Measurements from ENCODE around the gene PPTC7.
"Not testable (repeated sequence)": the region's sequence is repeated elsewhere in the genome, so short reads cannot be mapped to it uniquely, and the experiment has no call there.

The PPTC7 gene

DNA sequence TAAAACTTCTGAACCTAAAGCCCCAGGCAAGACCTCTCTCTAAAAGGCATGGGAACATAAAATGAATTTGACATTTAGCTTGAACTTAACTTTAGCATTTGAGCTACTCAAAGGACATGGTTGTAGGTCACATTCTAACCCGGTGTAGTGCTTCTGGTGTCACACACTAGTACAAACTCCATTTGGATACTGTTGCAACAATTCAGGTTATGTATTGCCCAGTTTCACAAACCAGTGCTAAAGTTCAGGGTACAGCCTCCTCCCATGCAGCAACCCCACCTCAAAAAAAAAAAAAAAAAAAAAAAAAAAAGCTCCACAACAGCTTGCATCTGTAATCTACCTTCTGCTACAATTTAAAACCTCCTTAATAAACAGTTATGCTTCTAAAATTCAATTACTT, 7.8 kb downstream of the PPTC7 start:
- H3K27me3 Mint-ChIP-seq = no peaks in the 10 kb centered on the region
- peaks cover 6% of the 10 kb centered on the region for H3K9me3 Mint-ChIP-seq
- peak overlapping the region; percentile 80 for H3K27ac Mint-ChIP-seq
- peaks cover 47% of the 10 kb centered on the region for H3K36me3 Mint-ChIP-seq (ENCODE audit: low read depth)
- peak overlapping the region; percentile 45 for H3K4me3 Mint-ChIP-seq
- peaks cover 74% of the 10 kb centered on the region for H3K4me1 Mint-ChIP-seq (ENCODE audit: low read depth)

DNA sequence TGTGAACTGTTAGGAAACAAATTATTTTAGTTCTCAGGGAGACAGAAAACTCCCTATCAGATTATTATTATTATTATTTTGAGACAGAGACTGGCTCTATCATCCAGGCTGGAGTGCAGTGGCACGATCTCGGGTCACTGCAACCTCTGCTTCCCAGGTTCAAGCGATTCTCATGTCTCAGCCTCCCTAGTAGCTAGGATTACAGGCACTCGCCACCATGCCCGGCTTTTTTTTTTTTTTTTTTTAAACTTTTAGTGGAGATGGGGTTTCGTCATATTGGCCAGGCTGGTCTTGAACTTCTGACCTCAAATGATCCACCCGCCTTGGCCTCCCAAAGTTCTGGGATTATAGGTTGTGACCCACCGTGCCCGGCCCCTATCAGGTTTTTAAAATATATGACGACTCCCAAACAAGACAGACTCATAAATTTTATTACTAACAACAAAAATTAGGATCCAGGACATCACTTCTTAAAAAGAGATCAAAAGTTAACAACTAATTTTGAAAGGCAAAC, 8.3 kb downstream of the PPTC7 start:
- H3K27ac Mint-ChIP-seq = peak overlapping the region; percentile 80
- H3K36me3 Mint-ChIP-seq (ENCODE audit: low read depth) = peaks cover 44% of the 10 kb centered on the region
- peak overlapping the region; percentile 45 for H3K4me3 Mint-ChIP-seq
- not testable (repeated sequence) for H3K9me3 Mint-ChIP-seq, H3K27me3 Mint-ChIP-seq
- peaks cover 71% of the 10 kb centered on the region for H3K4me1 Mint-ChIP-seq (ENCODE audit: low read depth)

DNA sequence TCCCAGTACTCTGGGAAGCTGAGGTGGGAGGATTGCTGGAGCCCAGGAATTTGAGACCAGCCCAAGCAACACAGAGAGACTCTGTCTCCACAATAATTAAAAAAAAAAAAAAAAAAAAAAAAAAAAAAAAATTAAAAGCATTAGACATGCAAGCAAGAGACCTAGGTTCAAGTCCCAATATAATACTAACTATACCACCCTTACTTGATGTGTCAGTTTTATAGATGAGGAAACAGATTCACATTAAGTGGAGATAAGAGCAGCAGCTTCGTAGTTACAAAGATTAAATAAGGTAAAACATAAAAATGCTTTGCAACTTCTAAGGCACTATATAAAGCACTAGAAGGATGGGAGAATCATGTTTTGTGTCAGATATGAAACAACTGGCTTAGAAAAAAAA, 9.1 kb downstream of the PPTC7 start:
- Mint-ChIP-seq H3K4me1 (ENCODE audit: low read depth) (peaks cover 69% of the 10 kb centered on the region), H3K4me3 (no peak overlapping the region), H3K27me3 (no peaks in the 10 kb centered on the region), H3K9me3 (peaks cover 6% of the 10 kb centered on the region), H3K27ac (no peak overlapping the region), H3K36me3 (ENCODE audit: low read depth) (peaks cover 42% of the 10 kb centered on the region)

DNA sequence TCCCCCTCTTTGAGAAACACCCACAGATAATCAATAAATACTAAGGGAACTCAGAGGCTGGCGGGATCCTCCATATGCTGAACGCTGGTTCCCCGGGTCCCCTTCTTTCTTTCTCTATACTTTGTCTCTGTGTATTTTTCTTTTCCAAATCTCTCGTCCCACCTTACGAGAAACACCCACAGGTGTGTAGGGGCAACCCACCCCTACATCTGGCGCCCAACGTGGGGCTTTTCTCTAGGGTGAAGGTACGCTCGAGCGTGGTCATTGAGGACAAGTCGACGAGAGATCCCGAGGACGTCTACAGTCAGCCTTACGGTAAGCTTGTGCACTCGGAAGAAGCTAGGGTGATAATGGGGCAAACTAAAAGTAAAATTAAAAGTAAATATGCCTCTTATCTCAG, 12.3 kb downstream of the PPTC7 start:
- H3K4me3 Mint-ChIP-seq, H3K27ac Mint-ChIP-seq, H3K9me3 Mint-ChIP-seq, H3K27me3 Mint-ChIP-seq: not testable (repeated sequence)
- Mint-ChIP-seq H3K4me1 (ENCODE audit: low read depth) (peaks cover 65% of the 10 kb centered on the region), H3K36me3 (ENCODE audit: low read depth) (peaks cover 36% of the 10 kb centered on the region)

DNA sequence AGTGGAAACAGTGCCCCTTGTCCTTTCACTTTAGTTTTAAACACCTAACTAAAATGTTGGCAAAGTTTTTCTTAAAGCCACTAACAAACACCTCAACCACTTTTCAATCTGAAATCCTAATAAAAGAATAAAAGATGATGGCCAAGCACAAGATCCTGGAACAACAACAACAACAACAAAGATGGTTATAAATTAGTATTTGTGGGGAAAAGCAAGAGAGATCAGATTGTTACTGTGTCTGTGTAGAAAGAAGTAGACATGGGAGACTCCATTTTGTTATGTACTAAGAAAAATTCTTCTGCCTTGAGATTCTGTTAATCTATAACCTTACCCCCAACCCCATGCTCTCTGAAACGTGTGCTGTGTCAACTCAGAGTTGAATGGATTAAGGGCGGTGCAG, 13.3 kb downstream of the PPTC7 start:
- peaks cover 36% of the 10 kb centered on the region for H3K36me3 Mint-ChIP-seq (ENCODE audit: low read depth)
- peak overlapping the region; percentile 75 for H3K27ac Mint-ChIP-seq
- H3K4me1 Mint-ChIP-seq (ENCODE audit: low read depth) = peaks cover 64% of the 10 kb centered on the region
- not testable (repeated sequence) for H3K9me3 Mint-ChIP-seq, H3K4me3 Mint-ChIP-seq, H3K27me3 Mint-ChIP-seq

GRCh38 chr12:110568752-110569151, 14.4 kb downstream of the PPTC7 start:
- Mint-ChIP-seq H3K9me3 (peaks cover 6% of the 10 kb centered on the region), H3K27me3 (no peaks in the 10 kb centered on the region), H3K4me1 (ENCODE audit: low read depth) (peaks cover 64% of the 10 kb centered on the region), H3K27ac (no peak overlapping the region), H3K4me3 (no peak overlapping the region), H3K36me3 (ENCODE audit: low read depth) (peaks cover 36% of the 10 kb centered on the region)

DNA sequence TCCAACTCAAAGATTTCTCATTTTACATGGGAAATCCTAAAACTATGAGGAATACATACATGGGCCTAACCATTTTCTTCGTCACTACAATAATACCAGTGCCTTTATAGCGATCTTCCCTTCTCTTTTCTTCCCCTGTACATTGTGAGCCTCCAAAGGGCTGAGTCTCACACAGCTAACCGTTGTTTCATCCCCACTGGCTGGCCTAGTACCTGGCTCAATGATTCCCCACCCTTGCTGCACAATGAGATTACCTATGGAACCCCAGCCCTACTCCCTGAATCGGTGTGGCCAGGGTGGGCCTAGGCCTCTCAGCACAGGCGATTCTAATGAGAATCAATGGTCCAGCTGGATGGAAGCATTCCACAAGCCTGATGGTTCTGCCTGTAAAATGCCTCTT, 16.1 kb downstream of the PPTC7 start:
- Mint-ChIP-seq H3K4me3 (no peak overlapping the region), H3K9me3 (peaks cover 6% of the 10 kb centered on the region), H3K27me3 (no peaks in the 10 kb centered on the region), H3K27ac (peak overlapping the region; percentile 75), H3K4me1 (ENCODE audit: low read depth) (peaks cover 71% of the 10 kb centered on the region), H3K36me3 (ENCODE audit: low read depth) (peaks cover 24% of the 10 kb centered on the region)

DNA sequence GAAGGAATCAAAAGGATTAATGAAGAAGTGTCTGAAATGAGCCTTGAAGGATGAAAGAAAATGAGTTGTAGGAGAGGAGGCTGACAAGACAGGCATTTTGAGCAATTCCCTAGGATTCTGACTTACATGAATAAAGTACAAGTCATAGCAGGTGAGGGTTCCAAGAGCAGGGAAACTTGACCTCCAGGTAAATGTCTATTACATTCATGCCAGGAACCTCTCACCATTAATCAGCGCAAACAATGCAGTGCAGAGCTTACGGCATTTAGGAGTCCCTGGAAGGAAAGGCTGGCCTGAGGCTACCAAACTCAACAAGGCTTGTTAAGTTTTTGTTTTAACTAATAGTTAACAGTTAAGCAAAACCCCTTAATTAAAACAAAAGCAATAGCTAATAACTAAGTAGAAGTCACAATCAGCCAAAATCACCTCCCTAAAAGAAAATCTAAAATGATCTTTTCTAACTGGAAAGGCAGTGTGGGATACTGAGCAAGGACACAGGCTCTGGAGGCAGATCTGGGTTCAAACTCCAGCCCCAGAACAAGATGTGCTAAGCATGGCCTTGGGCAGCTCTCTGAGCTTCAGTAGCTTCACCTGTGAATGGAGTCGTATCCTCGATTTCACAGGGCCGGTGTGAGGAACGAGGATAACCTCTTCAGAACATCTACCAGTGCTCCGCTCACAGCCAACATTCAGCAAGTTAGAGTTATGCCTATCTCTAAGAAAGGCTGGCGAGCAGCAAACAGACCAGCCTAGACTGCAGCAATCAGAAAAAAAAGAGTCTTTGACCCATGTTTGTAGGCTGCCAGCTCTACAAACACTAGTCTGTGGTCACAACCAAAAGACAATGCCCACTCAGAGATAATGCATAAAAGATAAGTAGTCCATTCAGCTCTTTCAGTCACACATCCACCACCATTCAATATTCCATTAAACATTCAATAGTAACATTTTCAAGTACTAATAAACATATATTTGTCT, 16.9 kb downstream of the PPTC7 start:
- peaks cover 80% of the 10 kb centered on the region for H3K4me1 Mint-ChIP-seq (ENCODE audit: low read depth)
- H3K36me3 Mint-ChIP-seq (ENCODE audit: low read depth) = peaks cover 16% of the 10 kb centered on the region
- H3K27me3 Mint-ChIP-seq = no peaks in the 10 kb centered on the region
- peak overlapping the region; percentile 75 for H3K27ac Mint-ChIP-seq
- H3K4me3 Mint-ChIP-seq = no peak overlapping the region
- H3K9me3 Mint-ChIP-seq = no peaks in the 10 kb centered on the region

DNA sequence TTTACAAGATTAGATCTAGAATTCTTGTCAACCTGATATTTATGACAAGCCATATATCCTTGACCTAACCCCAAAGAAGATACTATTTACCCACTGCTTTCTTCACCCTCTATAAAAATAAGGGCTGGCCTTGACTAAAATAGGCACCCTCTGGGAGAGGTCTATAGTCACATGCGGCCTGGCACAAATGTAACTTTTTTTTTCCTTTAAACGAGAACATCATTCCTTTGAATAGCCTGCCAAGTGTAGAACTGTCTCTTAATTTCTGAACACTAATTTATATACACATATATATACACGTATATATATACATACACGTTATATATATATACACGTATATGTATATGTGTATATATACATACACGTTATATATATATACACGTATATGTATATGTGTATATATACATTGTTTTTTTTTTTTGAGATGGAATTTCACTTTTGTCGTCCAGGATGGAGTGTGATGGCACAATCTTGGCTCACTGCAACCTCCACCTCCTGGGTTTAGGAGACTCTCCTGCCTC, 18.6 kb downstream of the PPTC7 start:
- H3K4me3 Mint-ChIP-seq = no peak overlapping the region
- no peak overlapping the region for H3K27ac Mint-ChIP-seq
- H3K27me3 Mint-ChIP-seq = no peaks in the 10 kb centered on the region
- no peaks in the 10 kb centered on the region for H3K9me3 Mint-ChIP-seq
- H3K4me1 Mint-ChIP-seq (ENCODE audit: low read depth) = peaks cover 87% of the 10 kb centered on the region
- peaks cover 16% of the 10 kb centered on the region for H3K36me3 Mint-ChIP-seq (ENCODE audit: low read depth)

DNA sequence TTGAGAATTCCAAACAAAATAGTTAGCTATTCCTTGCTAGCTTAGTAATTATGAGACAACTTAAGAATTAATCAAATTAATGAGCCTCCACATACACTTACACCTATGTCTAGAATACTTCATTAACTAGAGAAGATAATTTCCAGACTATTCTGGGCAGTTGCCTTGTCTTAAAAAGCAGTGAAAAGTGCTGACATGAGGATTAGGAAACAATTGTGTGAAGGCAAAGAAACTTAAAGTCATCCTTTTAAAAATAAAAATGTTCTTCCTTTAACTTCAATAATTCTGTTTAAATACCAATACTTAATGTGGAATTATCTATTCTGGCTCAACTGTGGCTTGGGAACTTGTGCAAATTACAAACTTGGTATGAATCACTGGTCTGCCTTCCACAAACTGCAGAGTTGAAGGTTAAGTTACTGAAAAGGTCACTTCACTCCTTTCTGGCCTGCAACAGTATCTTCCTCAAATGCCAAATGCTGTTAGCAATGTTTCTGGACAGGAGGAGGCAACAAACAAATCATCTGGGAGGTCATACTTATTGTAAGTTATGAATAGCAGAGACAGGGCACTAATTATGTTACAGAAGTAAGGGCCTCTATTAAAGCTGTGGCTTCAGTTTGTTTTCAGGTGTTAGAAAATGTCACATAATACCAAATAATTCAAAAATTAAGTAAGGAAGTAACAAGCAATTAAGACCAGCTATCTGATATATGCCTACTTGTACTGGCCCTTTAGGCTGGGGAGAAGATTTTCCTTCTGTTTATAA, 19.2 kb downstream of the PPTC7 start:
- peaks cover 14% of the 10 kb centered on the region for H3K36me3 Mint-ChIP-seq (ENCODE audit: low read depth)
- peak overlapping the region; percentile 69 for H3K27ac Mint-ChIP-seq
- H3K9me3 Mint-ChIP-seq = no peaks in the 10 kb centered on the region
- H3K4me1 Mint-ChIP-seq (ENCODE audit: low read depth) = peaks cover 84% of the 10 kb centered on the region
- H3K4me3 Mint-ChIP-seq = peak overlapping the region; percentile 33
- H3K27me3 Mint-ChIP-seq = no peaks in the 10 kb centered on the region

GRCh38 chr12:110562386-110562785, 20.7 kb downstream of the PPTC7 start:
- Mint-ChIP-seq H3K4me1 (ENCODE audit: low read depth) (peaks cover 83% of the 10 kb centered on the region), H3K36me3 (ENCODE audit: low read depth) (peaks cover 23% of the 10 kb centered on the region), H3K9me3 (peaks cover 11% of the 10 kb centered on the region), H3K27ac (peak overlapping the region; percentile 78), H3K4me3 (peak overlapping the region; percentile 49)
- H3K27me3 Mint-ChIP-seq = not testable (repeated sequence)

DNA sequence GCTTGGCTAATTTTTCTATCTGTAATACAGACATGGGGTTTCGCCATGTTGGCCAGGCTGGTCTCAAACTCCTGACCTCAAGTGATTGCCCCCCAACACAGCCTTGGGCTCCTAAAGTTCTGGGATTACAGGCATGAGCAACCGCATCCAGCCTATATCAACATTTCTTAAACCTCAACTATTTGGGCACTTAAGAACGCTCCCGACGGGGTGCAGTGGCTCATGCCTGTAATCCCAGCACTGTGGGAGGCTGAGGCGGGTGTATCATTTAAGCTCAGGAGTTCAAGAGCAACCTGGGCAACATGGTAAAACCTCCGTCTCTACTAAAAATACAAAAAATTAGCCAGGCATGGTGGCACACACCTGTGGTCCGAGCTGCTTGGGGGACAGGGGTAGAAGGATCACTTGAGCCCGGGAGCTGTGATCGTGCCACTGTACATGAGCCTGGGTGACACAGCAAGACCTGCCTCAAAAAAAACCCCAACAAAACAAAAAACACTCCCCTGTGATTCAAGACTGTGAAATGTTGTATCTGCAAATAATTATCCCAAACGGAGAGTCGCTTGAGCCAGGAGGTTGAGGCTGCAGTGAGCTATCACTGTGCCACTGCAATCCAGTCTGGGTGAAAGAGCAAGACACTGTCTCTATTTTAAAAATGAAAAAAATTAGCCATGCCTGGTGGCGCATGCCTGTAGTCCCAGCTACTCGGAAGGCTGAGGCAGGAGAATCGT, 21.5 kb downstream of the PPTC7 start:
- H3K4me1 Mint-ChIP-seq (ENCODE audit: low read depth) = peaks cover 80% of the 10 kb centered on the region
- peak overlapping the region; percentile 89 for H3K27ac Mint-ChIP-seq
- H3K27me3 Mint-ChIP-seq = no peaks in the 10 kb centered on the region
- peaks cover 11% of the 10 kb centered on the region for H3K9me3 Mint-ChIP-seq
- H3K4me3 Mint-ChIP-seq = peak overlapping the region; percentile 13
- peaks cover 24% of the 10 kb centered on the region for H3K36me3 Mint-ChIP-seq (ENCODE audit: low read depth)

DNA sequence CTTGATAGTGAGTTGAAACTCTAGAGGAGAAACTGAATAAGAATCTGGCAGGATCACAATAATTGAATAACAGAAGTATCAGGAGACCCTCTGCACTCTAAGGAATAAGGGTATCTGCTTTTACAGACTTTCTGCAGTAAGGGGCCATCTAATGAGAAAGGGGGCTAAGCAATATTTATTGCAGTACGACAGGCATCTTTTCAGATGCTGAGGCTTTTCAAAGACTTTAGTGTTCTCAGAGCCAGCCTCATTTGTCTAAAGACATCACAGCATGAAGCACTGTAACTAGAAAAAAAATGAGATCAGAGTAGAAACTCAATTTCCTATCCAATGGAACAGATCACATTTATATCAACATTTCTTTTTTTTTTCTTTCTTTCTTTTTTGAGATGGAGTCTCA, 22.2 kb downstream of the PPTC7 start:
- H3K4me3 Mint-ChIP-seq = peak overlapping the region; percentile 25
- H3K9me3 Mint-ChIP-seq = peaks cover 11% of the 10 kb centered on the region
- peaks cover 80% of the 10 kb centered on the region for H3K4me1 Mint-ChIP-seq (ENCODE audit: low read depth)
- H3K27ac Mint-ChIP-seq = peak overlapping the region; percentile 36
- H3K36me3 Mint-ChIP-seq (ENCODE audit: low read depth) = peaks cover 24% of the 10 kb centered on the region
- no peaks in the 10 kb centered on the region for H3K27me3 Mint-ChIP-seq

DNA sequence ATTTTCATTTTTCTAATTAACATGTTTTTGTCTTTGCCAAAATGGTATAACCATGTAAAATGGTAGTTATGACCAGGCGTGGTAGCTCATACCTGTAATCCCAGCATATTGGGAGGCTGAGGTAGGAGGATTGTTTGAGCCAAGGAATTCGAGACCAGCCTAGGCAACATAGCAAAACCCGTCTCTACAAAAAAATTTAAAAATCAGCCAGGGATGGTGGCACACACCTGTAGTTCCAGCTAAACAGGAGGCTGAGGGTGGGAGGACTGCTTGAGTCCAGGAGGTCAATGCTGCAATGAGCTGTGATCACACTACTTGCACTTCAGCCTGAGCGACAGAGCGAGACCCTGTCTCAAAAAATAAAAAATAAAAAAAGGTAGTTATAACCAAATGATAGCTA, 23.1 kb downstream of the PPTC7 start:
- Mint-ChIP-seq H3K27ac (no peak overlapping the region), H3K27me3 (no peaks in the 10 kb centered on the region), H3K9me3 (peaks cover 11% of the 10 kb centered on the region), H3K4me3 (no peak overlapping the region), H3K4me1 (ENCODE audit: low read depth) (peaks cover 80% of the 10 kb centered on the region), H3K36me3 (ENCODE audit: low read depth) (peaks cover 24% of the 10 kb centered on the region)
